Skin epidermis (tissue), 12 donors: ENCODE results near the gene ACTL6B.

Source experiments
- H3K27ac ChIP-seq, 21 experiments: fragments of 200-600 bp; sonication (generic) in 11 of 21; one replicate each; pipeline ENCODE4 v1.5.0; 2020; ENCODE audit warnings: mild to moderate bottlenecking in 3 of 21, inconsistent platforms in 2 of 21, moderate library complexity in 2 of 21
- H3K4me3 ChIP-seq, 7 experiments: fragments of 200-600 bp; sonication (generic) in 2 of 7; one replicate each; pipeline ENCODE4 v1.5.0; 2020; ENCODE audit warnings: inconsistent platforms in 2 of 7, mild to moderate bottlenecking in 2 of 7, moderate library complexity in 1 of 7

The ACTL6B gene

DNA sequence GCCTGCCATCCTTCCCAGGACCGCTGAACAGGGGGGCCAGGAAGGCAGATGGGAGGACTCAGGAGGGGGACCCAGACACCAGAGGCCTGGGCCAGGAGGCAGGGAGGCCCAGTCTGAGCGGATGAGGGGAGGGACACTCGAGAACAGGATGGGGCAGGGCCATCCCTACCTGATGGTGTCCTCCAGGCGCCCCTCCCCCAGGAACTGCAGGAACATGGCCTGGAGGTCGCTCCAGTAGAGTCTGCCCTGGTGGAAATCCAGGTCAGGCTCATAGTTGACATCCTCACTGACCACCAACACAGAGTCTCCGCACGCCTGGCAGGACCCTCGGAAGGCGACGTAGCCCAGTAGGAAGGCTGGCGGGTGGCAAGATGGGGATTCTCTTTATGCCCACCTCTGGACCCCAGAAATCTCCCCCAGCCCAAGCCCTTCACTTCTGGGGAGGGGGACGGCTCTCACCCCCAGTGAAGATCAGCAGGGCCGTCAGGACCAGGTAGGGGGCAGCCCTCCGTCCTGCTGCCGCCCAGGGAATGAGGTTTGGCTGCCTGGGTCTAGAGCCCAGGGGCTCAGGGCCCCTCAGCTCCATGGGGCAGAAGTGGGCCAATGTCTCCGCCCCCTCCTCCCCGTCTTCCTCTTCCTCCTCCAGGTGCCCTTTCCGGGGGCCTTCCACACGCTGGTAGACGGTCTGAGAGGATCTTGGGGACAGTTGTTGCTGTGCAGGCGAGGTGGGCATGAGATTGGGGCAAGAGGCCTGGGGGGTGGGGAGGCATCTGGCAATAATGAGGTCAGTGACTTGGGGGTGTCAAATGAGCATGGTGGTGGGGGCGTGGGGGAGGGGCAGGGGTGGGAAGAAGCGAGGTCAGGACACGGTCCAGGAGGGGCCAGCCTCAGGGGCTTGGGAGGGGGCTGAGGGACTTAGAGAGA lies 15.5 kb downstream of the ACTL6B start:
- no peak overlapping the region for H3K27ac ChIP-seq
- H3K4me3 ChIP-seq, result no peak overlapping the region

DNA sequence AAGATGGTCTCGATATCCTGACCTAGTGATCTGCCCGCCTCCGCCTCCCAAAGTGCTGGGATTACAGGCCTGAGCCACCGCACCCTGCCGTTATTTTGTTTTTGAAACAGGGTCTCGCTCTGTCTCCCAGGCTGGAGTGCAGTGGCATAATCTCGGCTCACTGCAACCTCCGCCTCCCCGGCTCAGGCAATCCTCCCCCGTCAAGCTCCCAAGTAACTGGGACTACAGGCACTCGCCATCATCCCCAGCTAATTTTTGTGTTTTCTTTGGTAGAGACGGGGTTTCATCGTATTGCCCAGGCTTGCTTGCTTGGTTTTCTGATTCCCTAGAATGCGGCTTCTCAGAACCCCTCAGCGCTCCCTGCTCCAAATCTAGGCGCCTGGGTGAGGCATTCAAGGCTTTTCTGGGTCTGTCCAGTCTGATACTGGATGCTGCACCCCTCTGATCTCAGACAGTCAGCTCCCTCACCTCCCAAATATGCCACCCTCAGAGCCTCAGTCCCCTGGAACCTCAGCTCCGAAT lies 16.2 kb downstream of the ACTL6B start:
- no peak overlapping the region for H3K27ac ChIP-seq

GRCh38 chr7:100632951-100633717 lies 23.1 kb downstream of the ACTL6B start:
- H3K4me3 ChIP-seq, result peak overlapping the region; percentile 38 to 57 (median 47)
- H3K27ac ChIP-seq, result peak overlapping the region in 13 of 21 experiments; percentile 8 to 73 (median 53)

More for the DNA sequence above, 16.2 kb downstream of the ACTL6B start:
- H3K4me3 ChIP-seq, result no peak overlapping the region

DNA sequence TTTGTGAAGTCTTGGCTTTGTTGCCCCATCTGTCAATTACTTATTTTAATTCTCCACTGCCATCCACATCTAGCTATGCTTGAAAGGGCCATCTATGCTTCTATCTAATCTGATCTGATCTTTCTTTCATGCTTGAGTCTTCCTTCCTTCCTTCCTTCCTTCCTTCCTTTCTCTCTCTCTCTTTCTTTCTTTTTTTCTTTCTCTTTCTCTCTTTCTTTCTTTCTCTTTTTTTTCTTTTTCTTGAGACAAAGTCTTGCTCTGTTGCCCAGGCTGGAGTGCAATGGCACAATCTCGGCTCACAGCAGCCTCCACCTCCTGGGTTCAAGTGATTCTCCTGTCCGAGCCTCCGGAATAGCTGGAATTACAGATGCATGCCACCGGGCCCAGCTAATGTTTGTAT lies 26.2 kb downstream of the ACTL6B start:
- H3K27ac ChIP-seq, result no peak overlapping the region
- no peak overlapping the region for H3K4me3 ChIP-seq

- no peak overlapping the region for H3K27ac ChIP-seq
- H3K4me3 ChIP-seq, result no peak overlapping the region
Observed at GRCh38 chr7:100629117-100629716, 27.0 kb downstream of the ACTL6B start.

DNA sequence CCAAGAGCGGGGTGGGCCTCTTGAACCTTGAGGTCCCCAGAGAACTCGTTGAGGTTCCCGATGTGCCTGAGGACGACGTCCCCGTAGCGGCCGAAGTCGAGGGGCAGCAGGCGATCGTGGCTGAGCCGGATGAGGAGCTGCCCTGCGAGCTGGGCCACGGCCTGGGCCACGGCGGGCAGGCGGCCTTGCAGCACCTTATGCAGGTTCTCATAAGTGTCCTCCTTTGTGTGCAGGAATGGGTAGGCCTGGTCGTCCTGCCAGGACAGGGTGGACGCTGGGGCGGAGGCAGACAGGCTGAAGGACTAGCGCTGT lies 29.1 kb downstream of the ACTL6B start:
- Histone ChIP-seq H3K27ac (peak overlapping the region in 6 of 21 experiments; percentile 46 to 79 (median 76)), H3K4me3 (no peak overlapping the region)

DNA sequence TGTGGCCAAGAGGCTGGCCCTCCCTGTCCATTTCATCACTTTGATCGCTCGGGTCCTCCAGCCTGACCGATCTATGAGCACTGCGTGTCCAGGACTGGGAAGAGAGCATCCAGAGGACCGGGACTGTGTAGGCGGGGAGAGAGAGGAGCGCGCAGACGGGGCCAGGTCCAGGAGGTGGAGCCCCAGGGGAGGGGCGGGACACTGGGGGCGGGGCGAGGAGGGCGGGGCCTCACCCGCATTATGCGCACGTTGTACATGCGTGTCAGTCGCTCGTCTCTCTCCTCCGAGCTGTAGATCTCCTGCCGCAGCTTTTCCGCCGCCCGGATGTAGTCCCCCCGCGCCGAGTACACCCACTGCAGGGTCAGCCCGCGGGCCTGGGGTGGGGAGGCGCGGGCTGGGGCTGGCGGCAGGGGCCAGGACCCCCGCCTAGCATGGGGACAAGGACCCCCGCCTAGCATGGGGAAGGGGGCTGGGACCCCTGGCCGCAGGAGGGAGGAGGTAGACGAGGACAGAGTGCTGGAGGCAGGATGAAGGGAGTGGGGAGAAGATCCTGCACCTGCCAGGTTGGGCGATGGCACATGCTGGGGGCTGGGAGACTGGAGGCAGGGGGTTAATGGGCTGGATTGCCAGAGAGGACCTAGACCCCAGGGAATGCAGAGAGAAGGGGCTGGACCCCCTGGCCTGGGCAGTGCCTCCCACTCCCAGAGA lies 29.6 kb downstream of the ACTL6B start:
- H3K4me3 ChIP-seq, result peak overlapping the region; percentile 3 to 28 (median 17)
- peak overlapping the region in 12 of 21 experiments; percentile 26 to 79 (median 71) for H3K27ac ChIP-seq

DNA sequence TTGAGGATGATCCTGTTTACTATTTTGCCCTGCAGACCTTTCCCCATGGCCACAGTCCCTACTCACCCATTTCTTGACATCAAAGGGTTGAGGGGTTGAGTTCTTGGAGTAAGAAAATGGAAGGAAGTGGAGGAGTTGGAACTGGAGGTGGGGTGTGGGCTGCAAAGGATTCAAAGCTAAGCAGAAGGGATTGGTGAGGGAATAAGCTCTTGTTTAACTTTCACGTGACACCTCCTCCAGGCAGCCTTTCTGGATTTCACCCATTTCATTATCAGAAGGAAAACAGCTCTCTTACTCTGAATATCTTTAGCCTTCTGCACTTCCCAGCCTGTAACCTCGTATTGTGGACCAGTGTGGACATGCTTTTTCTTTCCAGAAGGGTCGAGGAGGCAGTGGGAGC lies 30.2 kb downstream of the ACTL6B start:
- peak overlapping the region in 1 of 21 experiments; percentile 79 for H3K27ac ChIP-seq
- H3K4me3 ChIP-seq, result peak overlapping the region in 5 of 7 experiments; percentile 3 to 28 (median 17)

DNA sequence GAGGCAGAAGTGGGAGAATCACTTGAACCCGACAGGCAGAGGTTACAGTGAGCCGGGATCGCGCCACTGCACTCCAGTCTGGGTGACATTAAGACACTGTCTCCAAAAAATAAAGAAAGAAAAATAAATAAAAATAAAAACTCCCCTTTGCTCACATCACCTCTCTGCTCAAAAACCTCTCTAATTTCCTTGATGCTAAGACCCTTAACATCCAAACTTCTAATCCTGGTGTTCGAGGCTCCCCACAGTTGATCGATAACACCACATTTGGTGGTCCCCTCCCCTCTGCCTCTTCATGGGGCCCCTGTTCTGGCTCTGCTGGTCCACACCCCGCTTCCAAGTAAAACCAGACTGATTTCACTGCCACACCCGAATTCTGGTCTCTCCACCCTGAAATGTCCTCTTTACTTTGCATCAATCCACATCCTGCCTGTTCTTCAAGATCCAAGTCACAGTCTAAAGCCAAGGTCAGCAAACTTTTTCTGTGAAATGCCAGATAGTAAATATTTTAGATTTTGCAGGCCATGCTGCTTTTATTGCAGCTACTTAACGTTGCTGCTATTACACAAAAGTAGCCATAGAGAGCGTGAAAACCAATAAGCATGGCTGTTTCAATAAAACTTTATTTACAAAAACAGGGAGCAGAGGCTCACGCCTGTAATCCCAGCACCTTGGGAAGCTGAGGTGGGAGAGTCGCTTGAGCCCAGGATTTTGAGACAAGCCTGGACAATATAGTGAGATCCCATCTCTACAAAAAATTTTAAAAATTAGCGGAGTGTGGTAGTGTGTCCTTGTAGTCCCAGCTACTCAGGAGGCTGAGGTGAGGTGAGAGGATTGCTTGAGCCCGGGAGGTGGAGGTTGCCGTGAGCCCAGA lies 32.1 kb downstream of the ACTL6B start:
- no peak overlapping the region for H3K4me3 ChIP-seq
- no peak overlapping the region for H3K27ac ChIP-seq

DNA sequence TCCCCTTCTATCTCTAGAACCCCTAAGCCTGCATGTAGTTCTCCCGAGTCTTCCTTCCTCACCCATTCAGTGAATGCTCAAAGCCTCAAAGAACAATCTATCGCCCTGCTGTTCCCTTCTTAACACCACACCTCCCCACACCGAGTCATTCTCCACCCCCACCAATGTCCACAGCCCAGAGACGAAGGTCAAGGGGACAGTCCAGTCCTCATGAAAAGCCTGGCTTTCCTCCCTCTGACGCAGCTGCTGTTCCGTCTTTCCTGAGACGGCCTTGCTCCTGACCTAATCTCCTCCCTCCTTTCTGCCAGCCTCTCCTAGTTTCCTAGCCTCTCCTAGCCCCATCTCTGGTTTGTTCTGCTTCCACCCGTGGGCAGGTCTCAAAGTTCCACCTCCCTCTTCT lies 34.7 kb downstream of the ACTL6B start:
- no peak overlapping the region for H3K4me3 ChIP-seq
- H3K27ac ChIP-seq, result no peak overlapping the region

GRCh38 chr7:100620804-100621203 lies 35.4 kb downstream of the ACTL6B start:
- no peak overlapping the region for H3K4me3 ChIP-seq
- no peak overlapping the region for H3K27ac ChIP-seq

DNA sequence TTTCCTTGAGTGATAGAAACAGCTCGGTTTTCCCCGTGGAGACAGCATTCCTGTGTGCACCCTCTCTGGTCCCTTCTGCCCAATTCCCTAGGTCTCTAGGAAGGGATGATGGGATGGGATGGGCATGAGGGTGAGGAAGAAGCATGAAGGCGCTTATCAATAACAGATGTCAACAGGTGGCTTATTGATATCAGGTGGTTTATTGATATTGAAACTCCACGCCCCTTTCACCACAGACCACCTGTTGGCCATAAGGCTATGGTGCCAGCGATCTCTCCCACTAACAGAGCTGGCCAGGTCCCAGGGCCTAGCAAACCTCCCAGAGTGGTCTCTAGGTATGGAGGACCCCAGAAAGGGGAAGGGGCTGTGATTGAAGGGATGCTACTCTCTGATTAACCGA lies 36.0 kb downstream of the ACTL6B start:
- no peak overlapping the region for H3K4me3 ChIP-seq
- no peak overlapping the region for H3K27ac ChIP-seq

DNA sequence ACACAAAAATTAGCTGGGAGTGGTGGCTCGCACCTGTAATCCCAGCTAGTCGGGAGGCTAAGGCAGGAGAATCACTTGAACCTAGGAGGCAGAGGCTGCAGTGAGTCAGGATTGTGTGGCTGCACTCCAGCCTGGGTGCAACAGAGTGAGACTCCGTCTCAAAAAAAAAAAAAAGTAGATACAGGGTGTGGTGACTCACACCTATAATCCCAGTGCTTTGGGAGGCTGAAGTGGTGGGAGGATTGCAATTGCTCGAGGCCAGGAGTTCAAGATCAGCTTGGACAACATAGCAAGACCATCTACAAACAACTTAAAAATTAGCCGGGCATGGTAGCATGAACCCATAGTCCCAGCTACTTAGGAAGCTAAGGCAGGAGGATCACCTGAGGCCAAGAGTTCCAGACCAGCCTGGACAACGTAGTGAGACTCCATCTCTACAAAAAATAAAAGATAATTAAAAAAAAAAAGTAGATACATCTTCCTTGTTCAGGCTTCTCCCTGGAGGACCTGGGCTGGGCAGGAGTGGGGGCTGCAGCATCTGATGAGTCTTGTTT lies 41.9 kb downstream of the ACTL6B start:
- no peak overlapping the region for H3K27ac ChIP-seq
- no peak overlapping the region for H3K4me3 ChIP-seq

DNA sequence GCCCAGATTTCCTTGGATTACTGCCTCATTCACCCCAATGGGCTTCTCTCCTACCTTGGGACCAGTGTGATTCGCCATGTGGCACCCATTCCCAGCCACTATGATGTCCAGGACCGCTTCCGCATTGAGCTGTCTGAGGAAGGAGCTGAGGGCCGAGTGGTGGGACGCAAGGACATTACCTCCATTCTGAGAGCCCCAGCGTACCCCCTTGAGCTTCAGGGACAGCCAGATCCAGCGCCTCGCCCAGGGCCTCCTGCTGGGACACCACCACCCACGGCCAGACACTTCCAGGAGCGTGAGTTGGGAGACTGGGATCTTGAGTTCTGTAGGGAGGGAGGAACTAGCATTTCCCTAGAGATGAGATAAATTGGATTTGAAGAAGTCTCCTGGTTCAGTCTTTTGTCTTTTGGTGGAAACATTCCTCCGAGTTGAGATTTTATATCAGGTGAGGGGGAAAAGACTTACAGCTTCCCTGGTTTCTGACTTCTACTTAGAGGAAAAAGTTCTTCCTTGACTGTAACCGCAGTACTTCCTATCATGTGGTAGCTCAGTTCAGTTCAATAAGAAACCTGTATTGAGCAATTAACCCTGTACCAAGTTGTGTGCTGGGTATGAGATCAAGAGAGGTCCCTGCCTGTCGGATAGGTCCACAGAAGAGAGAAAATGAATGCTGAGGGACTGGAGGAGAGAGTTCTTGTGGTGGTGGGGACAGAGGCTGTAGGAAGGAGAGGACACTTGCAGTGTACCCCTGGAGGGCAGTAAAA lies 42.7 kb downstream of the ACTL6B start:
- Histone ChIP-seq H3K27ac (peak overlapping the region in 7 of 21 experiments; percentile 4 to 94 (median 89)), H3K4me3 (peak overlapping the region in 5 of 7 experiments; percentile 57 to 80 (median 68))

DNA sequence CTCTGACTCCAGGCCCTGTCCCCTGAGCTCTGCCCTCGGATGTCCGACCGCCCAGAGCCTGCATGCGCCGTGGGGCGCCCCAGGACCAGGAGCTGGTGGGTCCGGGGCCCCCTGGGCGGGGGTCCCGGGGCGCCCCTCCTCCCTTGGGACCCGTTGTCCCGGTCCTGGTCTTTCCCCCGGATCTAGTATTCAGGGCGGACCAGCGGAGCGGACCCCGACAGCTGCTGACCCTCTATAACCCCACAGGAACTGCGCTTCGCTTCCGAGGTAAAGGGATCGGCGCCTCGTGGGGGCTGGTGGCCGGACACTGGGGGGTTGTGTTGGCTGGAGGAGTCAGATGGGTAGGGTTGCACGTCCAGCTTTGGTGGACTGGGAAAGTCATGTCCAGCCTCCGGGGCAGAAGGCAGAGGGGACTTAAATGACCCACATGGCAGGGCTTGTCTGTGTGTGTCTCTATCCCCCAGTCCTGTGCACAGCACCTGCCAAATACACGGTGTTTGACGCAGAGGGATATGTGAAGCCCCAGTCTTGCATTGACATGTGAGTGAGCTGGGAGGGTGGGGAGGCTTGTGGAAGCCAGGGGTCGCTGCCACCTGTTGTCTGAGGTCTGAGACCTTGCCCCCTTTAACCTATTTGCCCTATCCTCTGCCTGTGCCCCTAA lies 43.4 kb downstream of the ACTL6B start:
- H3K27ac ChIP-seq, result peak overlapping the region; percentile 50 to 97 (median 90)
- H3K4me3 ChIP-seq, result peak overlapping the region; percentile 57 to 80 (median 69)

DNA sequence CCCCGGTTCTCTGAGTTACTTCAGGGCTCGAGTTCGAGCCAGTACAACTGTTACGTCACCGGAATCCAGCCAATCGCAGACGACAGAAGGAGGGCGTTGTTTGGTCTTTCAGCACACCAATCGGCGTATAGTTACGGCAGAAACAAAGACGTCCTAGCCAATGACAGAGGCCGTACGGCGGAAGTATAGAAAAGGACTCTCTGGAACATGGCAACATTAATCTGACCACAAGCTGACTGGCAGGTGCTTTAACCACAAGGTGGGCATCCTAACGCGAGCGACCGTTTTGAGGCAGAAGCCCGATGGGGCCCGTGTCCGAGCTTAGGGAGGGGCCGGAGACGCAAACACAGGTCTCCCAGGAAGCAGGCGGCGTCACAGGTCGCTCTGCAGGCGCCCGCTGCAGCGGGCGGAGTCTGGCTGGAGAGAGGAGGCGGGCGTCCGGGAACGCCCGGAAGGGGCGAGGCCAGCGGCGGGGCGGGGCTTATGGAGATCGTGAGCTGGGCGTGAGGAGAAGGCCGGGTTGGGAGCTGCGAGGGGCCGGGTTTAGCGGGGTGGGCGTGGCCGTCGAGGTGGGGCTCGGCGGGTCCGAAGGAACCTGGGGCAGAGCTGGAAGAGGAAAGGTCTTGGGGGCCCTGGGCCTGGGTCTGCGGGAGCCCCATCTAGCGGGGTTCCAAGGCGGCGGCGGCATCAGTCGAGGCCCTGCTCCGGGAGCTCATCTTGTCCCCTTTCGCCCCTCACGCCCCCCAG lies 44.1 kb downstream of the ACTL6B start, which contains the start of gene MOSPD3:
Gene MOSPD3, plus strand, starts transcription at position 558 of the 747 bp plus-strand sequence. CDS start 252 bp downstream, outside the sequence.
- Histone ChIP-seq H3K27ac (peak within 1 kb of the TSS; percentile 50 to 97 (median 90)), H3K4me3 (peak within 1 kb of the TSS; percentile 57 to 80 (median 69))
